ENCODE results near the gene ATXN2. TPM values are rescaled to one million over a fixed set of nuclear protein-coding genes. Genes with fewer than 3 reads are reported as not detected.

ATXN2 gene
- total RNA-seq, 2 experiments from 2014 or later: 21.9 to 23.7 TPM

DNA sequence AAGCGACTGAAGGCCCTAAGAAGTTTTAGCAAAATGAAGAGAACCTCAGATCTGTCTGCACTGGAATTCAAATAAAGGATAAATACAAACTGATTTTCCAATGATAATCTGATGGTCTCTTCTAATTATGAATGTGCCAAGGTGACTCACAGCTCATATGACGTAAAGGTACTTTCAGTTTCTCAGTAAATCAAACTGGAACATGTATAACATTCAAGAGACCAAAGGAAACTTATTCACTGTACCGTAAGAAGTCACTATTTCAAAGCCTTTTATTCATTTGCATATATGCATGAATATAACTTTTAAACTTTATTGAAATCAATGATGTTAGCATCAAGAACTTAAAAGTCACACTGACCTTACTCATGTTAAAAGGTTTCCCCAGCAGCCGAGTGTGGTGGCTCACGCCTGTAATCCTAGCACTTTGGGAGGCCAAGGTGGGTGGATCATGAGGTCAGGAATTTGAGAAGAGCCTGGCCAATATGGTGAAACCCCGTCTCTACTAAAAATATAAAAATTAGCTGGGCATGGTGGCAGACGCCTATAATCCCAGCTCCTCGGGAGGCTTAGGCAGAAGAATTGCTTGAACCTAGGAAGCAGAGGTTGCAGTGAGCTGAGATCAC is 52.2 kb downstream of the ATXN2 start:
- ATAC-seq (ENCODE audit: poor library complexity) (peak; percentile 32), DNase-seq (peak in 3 of 14 experiments; percentile 33 to 44 (median 43))
- H3K27ac Mint-ChIP-seq: no peak overlapping the region
- ChIA-PET CTCF (interaction anchor here (0.8 to 1.1 kb wide), 2 partner anchors 12 to 150 kb away, joined by 3 to 7 read pairs; no protein-coding TSS in a partner anchor), POLR2A (interaction anchor here (1.4 kb wide), 1 partner anchor 139 kb away, joined by 3 read pairs; the partner anchor contains the start of genes ACAD10 and BRAP)
- TF ChIP-seq, protein P1, sequence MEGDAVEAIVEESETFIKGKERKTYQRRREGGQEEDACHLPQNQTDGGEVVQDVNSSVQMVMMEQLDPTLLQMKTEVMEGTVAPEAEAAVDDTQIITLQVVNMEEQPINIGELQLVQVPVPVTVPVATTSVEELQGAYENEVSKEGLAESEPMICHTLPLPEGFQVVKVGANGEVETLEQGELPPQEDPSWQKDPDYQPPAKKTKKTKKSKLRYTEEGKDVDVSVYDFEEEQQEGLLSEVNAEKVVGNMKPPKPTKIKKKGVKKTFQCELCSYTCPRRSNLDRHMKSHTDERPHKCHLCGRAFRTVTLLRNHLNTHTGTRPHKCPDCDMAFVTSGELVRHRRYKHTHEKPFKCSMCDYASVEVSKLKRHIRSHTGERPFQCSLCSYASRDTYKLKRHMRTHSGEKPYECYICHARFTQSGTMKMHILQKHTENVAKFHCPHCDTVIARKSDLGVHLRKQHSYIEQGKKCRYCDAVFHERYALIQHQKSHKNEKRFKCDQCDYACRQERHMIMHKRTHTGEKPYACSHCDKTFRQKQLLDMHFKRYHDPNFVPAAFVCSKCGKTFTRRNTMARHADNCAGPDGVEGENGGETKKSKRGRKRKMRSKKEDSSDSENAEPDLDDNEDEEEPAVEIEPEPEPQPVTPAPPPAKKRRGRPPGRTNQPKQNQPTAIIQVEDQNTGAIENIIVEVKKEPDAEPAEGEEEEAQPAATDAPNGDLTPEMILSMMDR (IDR thresholded peaks at IDR 0.05): no peak
- H3K36me3 Mint-ChIP-seq (ENCODE audit: low read depth): peaks cover 62% of the 10 kb centered on the region
- intact Hi-C loops (cut with DNase I, micrococcal nuclease): no loop called here
- H3K27ac ChIP-seq (ENCODE audit: low read depth in 1 of 2, low read length in 2 of 2): no peak overlapping the region
- H3K9me3 Mint-ChIP-seq: no peaks in the 10 kb centered on the region
- H3K27me3 Mint-ChIP-seq: no peaks in the 10 kb centered on the region
- H3K4me1 ChIP-seq (ENCODE audit: insufficient read depth, low read length): no peaks in the 10 kb centered on the region
- H3K9me3 ChIP-seq (ENCODE audit: control insufficient read depth in 1 of 2, insufficient read depth in 1 of 2, low read length in 2 of 2): no peaks in the 10 kb centered on the region
- no peaks in the 10 kb centered on the region for H3K27me3 ChIP-seq (ENCODE audit: control insufficient read depth in 1 of 2, insufficient read depth in 2 of 2, low read length in 2 of 2)
- no peak overlapping the region for H3K4me3 Mint-ChIP-seq
- H3K36me3 ChIP-seq (ENCODE audit: insufficient read depth, low read length): peaks cover 29% of the 10 kb centered on the region
- H3K4me3 ChIP-seq (ENCODE audit: low read length): no peak overlapping the region
- H3K4me1 Mint-ChIP-seq (ENCODE audit: low read depth): peaks cover 12% of the 10 kb centered on the region

DNA sequence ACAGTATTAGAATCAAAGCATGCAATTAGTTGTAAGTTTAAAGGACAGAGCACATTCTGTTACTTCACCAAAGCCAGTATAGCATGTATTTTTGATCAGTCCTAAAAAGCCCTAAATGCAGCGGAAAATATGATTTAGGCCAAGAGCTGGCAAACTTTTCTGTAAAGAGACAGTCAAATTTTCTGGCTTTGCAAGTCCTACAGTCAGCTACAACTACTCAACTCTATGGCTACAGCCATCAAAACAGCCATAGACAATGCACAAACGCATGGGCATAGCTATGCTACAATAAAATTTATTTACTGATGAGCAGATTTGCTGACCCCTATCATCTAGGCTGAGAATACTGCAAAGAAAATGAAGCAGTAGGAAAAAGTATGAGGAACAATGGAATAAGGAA is 52.9 kb downstream of the ATXN2 start:
- Mint-ChIP-seq H3K4me3 (no peak overlapping the region), H3K27ac (no peak overlapping the region), H3K36me3 (ENCODE audit: low read depth) (peaks cover 55% of the 10 kb centered on the region), H3K4me1 (ENCODE audit: low read depth) (peaks cover 12% of the 10 kb centered on the region), H3K27me3 (no peaks in the 10 kb centered on the region), H3K9me3 (no peaks in the 10 kb centered on the region)
- no peak overlapping the region for H3K4me3 ChIP-seq (ENCODE audit: low read length)
- DNase-seq (no peak), ATAC-seq (ENCODE audit: poor library complexity) (no peak)
- H3K4me1 ChIP-seq (ENCODE audit: insufficient read depth, low read length): no peaks in the 10 kb centered on the region
- CTCF ChIA-PET: interaction anchor here (1.1 kb wide), 1 partner anchor 149 kb away, joined by 3 read pairs; no protein-coding TSS in a partner anchor
- no peak overlapping the region for H3K27ac ChIP-seq (ENCODE audit: low read depth in 1 of 2, low read length in 2 of 2)
- no peaks in the 10 kb centered on the region for H3K27me3 ChIP-seq (ENCODE audit: control insufficient read depth in 1 of 2, insufficient read depth in 2 of 2, low read length in 2 of 2)
- TF ChIP-seq, protein P1 (IDR thresholded peaks at IDR 0.05): no peak
- intact Hi-C loops (cut with DNase I, micrococcal nuclease): no loop called here
- peaks cover 22% of the 10 kb centered on the region for H3K36me3 ChIP-seq (ENCODE audit: insufficient read depth, low read length)
- POLR2A ChIA-PET: interaction anchor here (1.4 kb wide), 1 partner anchor 140 kb away, joined by 3 read pairs; the partner anchor contains the start of genes ACAD10 and BRAP
- H3K9me3 ChIP-seq (ENCODE audit: control insufficient read depth in 1 of 2, insufficient read depth in 1 of 2, low read length in 2 of 2): no peaks in the 10 kb centered on the region

DNA sequence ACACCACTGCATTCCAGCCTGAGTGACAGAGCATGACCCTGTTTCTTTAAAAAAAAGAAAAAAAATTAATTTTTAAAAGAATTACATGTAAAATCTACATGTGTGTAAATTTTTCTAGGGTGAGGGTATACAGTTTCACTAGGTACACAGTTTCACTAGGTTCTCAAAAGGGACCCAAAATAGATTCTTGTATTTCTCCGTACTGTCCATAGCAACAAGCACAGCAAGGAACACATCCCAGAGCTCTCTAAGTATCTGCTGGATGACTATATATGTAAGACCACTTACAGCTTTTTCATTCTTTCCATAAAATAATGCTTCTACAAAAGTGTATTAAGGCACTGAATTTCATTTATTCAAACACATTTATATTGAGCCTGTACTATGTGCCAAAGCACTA is 55.1 kb downstream of the ATXN2 start:
- Mint-ChIP-seq H3K36me3 (ENCODE audit: low read depth) (peaks cover 51% of the 10 kb centered on the region), H3K9me3 (no peaks in the 10 kb centered on the region), H3K4me3 (no peak overlapping the region), H3K27ac (no peak overlapping the region), H3K4me1 (ENCODE audit: low read depth) (peaks cover 12% of the 10 kb centered on the region), H3K27me3 (no peaks in the 10 kb centered on the region)
- Histone ChIP-seq H3K27me3 (ENCODE audit: control insufficient read depth in 1 of 2, insufficient read depth in 2 of 2, low read length in 2 of 2) (no peaks in the 10 kb centered on the region), H3K4me1 (ENCODE audit: insufficient read depth, low read length) (no peaks in the 10 kb centered on the region), H3K36me3 (ENCODE audit: insufficient read depth, low read length) (peaks cover 18% of the 10 kb centered on the region), H3K9me3 (ENCODE audit: control insufficient read depth in 1 of 2, insufficient read depth in 1 of 2, low read length in 2 of 2) (no peaks in the 10 kb centered on the region), H3K4me3 (ENCODE audit: low read length) (no peak overlapping the region), H3K27ac (ENCODE audit: low read depth in 1 of 2, low read length in 2 of 2) (no peak overlapping the region)
- TF ChIP-seq, protein P1 (IDR thresholded peaks at IDR 0.05): no peak
- POLR2A ChIA-PET: interaction anchor here (0.6 kb wide), 1 partner anchor 83 kb away, joined by 4 read pairs; no protein-coding TSS in a partner anchor
- no peak for ATAC-seq (ENCODE audit: poor library complexity)
- no peak for DNase-seq
- intact Hi-C loops (cut with DNase I, micrococcal nuclease): no loop called here
- CTCF ChIA-PET: no interaction called here

Measured in CD4-positive, alpha-beta T cell (primary cell).